HG03520 (cell line): Measurements from ENCODE around the gene ZBTB21.
"Not testable (repeated sequence)": the region's sequence is repeated elsewhere in the genome, so short reads cannot be mapped to it uniquely, and the experiment has no call there.

Source experiments
- ATAC-seq: cut with Tn5 transposase; IDR thresholded peaks from one replicate; pipeline ENCODE4 v1.9.1; 2021; ENCODE audit warnings: mild to moderate bottlenecking, moderate library complexity; ENCODE audit not compliant: unreplicated experiment

ZBTB21 gene

DNA sequence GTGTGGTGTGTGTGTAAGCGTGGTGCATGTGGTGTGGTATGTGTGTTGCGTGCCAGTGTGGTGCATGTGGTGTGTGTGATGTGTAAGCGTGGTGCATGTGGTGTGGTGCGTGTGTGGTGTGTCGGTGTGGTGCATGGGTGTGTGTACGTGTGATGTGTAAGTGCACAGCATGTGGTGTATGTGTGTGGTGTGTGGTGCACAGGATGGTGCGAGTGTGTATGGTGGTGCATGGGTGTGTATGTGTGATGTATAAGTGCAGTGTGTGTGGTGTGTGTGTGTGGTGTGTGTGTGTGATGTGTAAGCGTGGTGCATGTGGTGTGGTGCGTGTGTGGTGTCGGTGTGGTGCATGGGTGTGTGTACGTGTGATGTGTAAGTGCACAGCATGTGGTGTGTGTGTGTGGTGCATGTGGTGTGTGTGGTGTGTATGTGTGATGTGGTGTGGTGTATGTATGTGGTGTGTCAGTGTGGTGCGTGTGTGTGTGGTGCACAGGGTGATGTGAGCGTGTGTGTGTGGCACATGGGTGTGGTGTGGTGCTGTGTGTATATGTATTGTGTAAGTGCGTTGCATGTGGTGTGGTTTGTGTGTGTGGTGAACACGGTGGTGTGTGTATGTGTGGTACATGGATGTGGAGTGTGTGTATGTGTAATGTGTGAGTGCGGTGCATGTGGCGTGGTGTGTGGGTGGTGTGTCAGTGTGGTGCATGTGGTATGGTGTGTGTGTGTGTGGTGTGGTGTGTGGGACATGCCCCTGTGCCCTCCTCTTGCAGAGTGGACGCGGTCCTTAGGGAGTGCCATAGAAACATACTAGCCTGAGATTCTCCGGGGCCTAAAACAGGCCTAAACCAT is 55.3 kb downstream of the ZBTB21 start:
- no peak for ATAC-seq

DNA sequence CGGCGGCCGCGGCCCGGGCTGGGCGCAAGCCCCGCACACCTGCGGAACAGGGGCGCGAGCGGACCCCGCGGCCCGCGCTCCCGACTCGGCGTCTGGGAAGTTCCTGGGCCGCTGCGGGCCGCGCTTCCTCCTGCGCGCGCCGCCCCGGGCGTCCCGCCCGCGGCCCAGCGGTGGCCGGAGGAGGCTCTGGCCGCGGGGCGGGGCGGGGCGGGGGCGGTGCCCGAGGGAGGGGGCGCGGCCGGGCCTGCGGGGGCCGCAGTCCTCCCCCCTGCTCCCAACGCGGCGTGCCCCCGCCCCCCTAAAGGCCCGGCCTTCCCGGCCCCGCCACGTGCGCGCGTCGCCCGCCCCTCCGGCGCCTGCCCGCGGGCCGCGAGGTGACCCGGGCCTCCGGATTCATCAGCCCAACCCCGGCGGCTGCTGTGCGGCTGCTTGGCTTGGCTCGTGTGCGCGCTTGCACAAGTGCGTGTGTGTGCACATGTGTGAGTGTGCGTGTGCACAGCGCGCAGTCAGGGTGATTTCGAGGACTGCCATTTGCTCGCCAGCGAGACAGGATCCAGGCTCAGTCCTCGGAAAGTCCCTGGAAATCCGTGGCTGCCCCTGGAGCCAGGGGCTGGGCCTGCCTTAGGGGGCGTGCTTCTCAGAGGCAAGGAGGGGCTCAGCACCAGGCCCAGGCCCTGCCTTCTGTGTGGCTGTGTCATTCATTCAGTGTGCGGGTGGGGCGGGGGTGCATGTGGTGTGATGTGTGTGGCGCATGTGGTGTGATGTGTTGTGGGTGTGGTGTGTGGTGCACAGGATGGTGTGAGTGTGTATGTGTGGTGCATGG is 56.1 kb downstream of the ZBTB21 start, which contains the start of gene C2CD2:
Gene C2CD2, minus strand, starts transcription at position 188 of the 823 bp plus-strand sequence. CDS start 370 bp downstream, outside the sequence.
- ATAC-seq: peak; percentile 35

DNA sequence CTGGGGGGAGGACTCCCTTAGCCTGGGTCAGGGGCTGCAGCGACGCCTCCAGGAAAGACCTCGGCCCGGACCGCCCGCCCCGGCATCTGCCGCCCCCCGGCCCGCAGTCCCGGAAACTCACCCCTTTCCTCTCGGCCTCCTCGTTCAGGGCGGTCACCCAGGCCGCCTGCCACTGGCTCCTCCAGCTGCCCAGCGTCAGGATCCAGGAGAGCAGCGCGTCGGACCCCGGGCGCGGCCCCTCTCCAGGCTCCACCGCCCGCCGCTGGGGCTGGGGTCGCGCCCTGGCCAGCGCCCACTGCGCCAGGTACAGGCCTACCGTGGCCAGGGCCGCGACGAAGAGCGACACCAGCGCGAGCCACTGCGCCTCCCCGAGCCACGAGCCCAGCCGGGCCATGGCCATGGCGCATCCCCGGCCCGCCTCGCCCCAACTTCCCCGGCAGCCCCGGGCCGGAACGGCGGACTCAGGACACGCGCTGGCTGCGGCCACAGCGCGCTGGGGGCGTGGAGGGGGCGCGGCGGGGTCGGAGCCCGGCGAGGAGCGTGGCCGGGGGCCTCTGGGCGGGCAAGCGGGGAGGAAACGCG is 56.8 kb downstream of the ZBTB21 start:
- ATAC-seq: peak; percentile 19

DNA sequence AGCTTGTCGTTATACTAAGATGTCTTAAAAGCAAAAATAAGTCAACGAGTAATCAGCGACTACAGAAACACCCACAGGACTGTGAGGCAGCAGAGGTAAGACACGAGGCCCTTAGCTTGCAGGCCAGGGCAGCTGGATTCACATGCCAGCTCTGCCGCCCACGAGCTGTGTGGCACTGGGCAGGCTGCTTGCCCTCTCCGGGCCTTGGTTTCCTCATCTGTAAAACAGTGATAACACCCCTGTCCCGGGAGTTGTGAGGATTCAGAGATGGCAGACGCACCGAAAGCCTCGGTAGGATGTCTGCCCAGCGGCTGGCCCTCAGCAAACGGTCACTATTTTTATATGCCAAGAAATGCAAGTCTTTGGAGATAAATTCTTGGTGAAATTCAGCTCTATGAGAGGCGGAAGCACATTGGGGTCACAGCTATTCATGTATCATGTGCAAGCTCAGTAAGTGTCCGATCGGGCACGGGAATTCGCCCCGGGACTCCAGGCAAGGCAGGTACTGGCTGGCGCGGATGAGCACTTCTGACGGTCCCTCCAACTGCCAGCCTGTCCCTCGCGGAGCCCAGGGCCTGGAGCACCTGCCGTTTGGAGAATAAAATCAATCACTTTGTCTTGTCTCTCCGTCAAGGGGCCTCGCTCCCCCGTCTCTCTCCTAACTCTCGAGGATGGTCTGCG is 57.5 kb downstream of the ZBTB21 start:
- ATAC-seq: no peak

DNA sequence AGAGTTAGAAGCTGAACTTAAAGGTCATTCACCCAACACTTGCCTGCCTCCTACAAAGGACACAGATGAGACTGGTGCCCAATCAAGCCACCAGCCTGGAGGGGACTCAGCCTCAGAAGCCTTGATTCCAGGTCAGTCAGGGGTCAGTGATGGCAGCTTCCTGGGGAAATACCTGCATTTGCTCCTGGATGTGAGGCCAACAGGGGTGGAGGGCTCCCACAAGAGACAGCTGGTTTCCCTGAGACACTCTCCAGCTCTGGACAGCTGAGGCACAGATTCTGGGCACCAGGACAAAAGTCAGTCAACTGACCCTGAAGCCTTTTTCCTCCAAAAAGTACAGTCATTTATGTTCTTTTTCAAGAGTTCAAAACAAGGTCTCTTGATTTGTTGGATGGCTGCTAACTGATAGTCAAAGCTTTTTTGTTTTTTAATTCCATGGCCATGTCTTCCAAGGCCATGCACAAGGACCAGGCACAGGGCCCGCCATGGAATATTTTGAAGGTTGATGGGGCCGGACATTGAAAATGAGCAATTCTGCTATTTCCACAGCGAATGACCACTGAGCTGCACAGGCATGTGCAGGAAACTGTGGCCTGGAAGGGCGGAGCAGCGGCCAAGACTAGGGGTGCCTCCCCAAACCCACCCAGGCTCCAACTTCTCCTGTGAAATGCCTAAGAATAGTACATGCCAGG is 58.1 kb downstream of the ZBTB21 start:
- no peak for ATAC-seq

DNA sequence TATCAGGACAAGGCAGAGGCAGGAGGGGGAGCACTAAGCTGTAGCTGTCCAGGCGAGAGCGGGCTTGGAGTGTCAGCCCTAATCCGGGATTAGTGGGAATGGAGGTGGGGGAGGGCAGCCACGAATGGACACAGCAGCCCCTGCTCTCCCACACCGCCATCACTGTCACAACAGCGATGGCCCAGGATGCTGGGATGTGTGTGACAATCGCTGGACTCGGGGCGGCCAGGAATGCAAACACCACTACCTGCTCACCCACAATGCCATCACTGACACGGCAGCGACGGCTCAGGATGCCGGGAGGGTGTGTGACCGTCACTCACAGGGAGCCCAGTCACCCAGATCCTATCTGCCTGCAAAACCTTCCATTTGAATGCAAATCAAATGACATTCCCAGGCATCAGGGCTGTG is 59.2 kb downstream of the ZBTB21 start:
- ATAC-seq: no peak

DNA sequence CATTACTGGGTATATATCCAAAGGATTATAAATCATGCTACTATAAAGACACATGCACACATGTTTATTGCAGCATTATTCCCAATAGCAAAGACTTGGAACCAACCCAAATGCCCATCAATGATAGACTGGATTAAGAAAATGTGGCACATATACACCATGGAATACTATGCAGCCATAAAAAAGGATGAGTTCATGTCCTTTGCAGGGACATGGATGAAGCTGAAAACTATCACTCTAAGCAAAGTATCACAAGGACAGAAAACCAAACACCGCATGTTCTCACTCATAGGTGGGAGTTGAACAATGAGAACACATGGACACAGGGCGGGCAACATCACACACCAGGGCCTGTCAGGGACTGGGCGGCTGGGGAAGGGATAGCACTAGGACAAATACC is 60.5 kb downstream of the ZBTB21 start:
- ATAC-seq: not testable (repeated sequence)

DNA sequence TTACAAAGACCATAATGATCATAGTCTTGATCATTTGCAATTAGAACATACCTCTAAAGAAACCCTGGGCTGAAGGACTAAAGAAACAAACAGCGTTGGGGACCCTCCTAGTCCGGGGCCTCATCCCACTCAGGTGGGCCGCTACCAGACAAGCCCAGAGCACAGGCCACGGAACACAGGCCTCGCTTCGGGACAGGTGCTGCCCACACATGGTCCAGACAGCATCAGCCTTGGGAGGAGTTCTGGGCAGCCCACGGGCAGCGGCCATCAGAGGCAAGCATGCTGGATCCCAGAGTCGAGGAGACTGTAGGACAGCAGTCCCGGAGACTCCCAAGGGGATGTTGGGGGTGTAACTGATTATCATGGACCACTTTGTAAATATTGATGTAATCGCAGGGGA is 61.3 kb downstream of the ZBTB21 start:
- no peak for ATAC-seq

DNA sequence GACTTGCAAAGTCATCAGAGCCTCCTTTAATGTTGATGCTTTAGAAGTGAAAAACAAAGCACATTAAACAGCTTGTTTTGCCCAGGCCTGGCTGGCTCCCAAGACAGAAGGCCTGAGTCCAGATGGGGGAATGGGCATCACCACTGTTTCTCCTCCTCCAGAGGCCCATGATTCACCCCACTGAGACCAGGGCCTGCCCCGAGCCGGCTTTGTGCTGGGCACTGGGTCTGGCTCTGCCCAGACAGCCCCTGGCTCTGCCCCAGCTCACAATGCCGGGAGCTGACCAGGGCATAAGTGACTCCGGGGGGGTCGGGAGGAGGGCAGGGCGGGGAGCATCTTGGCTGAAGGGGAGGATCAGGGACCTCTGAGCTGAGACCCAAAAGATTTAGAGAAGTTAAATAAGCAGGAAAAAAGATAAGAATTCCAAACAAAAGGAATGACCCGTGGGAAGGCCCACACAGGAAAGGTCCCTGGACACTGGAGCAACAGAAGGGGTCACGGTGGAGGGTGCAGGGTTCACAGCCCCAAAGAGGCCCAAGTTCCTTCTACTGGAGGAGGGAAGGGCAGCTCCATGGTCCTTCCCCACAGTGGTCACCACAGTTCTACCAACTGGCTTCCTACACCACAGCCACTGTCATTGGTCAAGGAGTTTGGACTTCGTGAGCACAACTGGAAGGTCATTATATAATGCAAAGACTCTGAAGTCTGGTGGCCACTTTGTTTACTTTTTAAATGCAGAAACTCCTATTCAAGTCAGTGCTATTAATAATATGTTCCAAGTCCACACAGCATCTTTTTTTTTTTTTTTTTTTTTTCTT is 61.9 kb downstream of the ZBTB21 start:
- no peak for ATAC-seq

DNA sequence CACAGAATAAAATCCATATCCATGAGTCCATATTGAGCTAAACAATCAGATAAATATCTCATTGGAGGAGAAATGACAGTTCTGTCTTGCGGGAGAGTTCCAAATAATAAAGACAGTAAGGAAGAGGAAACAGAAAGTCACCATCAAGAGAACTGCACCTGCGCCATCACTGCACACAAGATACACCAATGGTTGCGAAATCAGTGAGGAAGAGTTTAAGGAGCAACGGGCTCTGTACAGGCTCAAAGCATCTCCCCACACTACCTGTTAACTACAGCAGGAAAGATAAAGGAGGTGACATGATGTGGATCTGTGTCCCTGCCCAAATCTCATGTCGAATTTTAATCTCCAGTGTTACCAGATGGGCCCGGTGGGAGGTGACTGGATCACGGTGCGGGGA is 64.2 kb downstream of the ZBTB21 start:
- ATAC-seq: no peak

DNA sequence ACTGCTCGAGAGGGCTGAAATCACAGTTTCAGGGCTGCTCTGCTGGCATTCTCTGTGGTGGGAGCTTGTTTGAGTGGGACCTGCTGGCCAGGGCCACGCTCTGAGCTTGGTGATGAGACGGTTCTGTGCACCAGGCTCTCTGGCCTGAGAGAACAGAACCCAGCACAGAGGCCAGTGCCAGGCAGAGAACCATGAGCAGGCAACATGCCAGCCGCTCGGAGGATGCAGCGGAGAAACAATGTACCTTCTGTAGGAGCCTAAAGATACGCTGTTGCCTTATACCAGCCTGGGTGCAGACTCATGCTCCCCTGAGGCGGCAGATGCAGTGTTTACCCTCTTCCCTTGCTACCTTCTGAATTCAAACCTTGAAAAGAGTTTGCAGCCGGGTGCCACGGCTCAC is 66.3 kb downstream of the ZBTB21 start:
- ATAC-seq: no peak

DNA sequence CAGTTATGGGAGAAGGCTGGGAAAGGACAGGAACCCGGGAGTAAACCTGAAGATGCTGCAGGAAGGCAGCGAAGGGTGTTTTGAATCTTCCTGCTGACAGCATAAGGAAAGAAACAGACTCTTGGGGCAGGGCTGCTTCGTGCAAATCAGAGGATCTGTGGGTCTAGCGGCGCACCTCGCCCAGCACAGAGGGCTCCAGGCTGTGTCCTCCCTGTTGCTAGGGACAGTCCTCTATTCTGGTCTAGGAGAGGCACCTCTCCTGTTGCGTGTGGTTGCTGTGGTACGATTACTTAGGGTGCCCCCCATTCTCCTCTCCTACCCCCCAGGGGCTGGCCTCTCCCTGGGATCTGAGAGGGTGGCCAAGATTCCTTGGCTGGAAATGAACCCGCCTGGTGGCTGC is 67.7 kb downstream of the ZBTB21 start:
- ATAC-seq: no peak

DNA sequence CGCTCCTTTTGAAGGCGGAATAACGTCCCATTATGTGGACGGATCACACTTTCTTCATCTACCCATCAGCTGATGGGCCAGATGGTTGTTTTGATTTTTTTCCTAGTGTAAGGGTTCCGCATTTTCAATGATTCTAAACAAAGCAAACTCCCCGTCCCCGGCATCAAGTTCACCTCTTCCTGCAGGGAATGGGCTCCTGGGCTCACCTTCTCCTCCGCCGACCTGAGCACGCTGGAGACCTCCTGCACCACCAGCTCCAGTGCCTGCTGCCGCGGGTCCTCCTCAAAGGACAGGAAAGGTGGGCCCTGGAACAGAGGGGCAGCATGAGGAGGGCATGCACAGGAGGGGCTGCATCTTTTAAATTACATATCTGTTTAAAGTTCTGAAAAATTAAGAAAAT is 68.2 kb downstream of the ZBTB21 start:
- no peak for ATAC-seq

DNA sequence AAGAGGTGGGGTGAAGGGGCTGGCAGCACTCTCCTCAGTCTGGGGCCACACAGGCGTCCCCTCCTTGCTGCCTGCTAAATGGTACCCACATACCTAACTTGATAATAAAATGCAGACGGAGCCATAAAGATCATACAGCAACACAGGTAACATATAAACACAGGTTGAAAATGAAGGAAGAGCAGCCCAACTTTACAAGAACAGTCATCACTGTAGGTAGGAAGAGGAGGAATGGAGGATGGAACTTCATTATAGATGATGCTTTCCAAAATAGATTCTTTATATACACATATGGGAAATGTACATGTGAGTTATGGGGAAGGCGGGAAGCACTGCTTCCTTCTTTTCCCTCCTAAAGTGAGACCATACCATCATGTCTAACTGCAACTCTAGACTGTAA is 69.7 kb downstream of the ZBTB21 start:
- no peak for ATAC-seq

DNA sequence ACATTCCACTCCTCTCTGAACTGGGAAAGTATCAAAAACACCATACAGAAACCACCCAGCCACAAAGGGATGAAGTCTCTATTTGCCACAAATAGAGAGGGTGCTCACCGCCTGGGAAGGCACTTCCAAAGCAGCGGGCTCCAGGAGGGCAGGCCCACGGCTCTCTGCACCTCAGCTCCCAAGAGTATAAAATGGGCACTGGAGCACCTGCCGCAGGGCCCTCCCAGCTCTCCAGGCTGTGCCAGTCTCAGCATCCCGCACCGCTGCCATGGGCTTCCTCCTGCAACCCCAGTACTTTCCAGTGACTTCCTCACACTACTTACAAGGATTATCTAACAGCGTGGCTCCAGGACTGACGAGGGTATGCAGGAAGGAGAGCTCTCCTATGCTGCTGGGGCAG is 70.8 kb downstream of the ZBTB21 start:
- no peak for ATAC-seq
